Ramos (cell line): Measurements from ENCODE around the gene KRTAP10-11.
"Not testable (repeated sequence)": the region's sequence is repeated elsewhere in the genome, so short reads cannot be mapped to it uniquely, and the experiment has no call there.

Experiments
- in situ Hi-C: fragments of 300-500 bp; cut with MboI; formaldehyde crosslinking; loops from one replicate; pipeline ENCODE4 v1.14.3; 2022; ENCODE audit warnings: low sequenced_read_pairs; ENCODE audit not compliant: unreplicated experiment

Gene KRTAP10-11

GRCh38 chr21:44614161-44614631 lies 32.0 kb upstream of the KRTAP10-11 start:
- in situ Hi-C loops, result no loop called here

- in situ Hi-C loops, result no loop called here
Measured at GRCh38 chr21:44614961-44615391, 31.2 kb upstream of the KRTAP10-11 start.

GRCh38 chr21:44615466-44615865 lies 30.7 kb upstream of the KRTAP10-11 start:
- in situ Hi-C loops, result no loop called here

- in situ Hi-C loops, result no loop called here
Measured at GRCh38 chr21:44615911-44616590, 30.2 kb upstream of the KRTAP10-11 start.

- in situ Hi-C loops, result no loop called here
Measured at GRCh38 chr21:44616591-44616926, 29.7 kb upstream of the KRTAP10-11 start.

- in situ Hi-C loops, result no loop called here
Measured at GRCh38 chr21:44617071-44617501, 29.1 kb upstream of the KRTAP10-11 start.

- in situ Hi-C loops, result no loop called here
Measured at GRCh38 chr21:44618504-44618903, 27.7 kb upstream of the KRTAP10-11 start.

GRCh38 chr21:44618909-44619308 lies 27.3 kb upstream of the KRTAP10-11 start:
- in situ Hi-C loops, result no loop called here

GRCh38 chr21:44619886-44620285 lies 26.3 kb upstream of the KRTAP10-11 start:
- in situ Hi-C loops, result no loop called here

GRCh38 chr21:44623575-44623974 lies 22.6 kb upstream of the KRTAP10-11 start:
- in situ Hi-C loops, result no loop called here

- in situ Hi-C loops, result no loop called here
Measured at GRCh38 chr21:44625756-44626155, 20.5 kb upstream of the KRTAP10-11 start.

GRCh38 chr21:44626262-44626661 lies 20.0 kb upstream of the KRTAP10-11 start:
- in situ Hi-C loops, result no loop called here

- in situ Hi-C loops, result no loop called here
Measured at GRCh38 chr21:44626673-44627143, 19.5 kb upstream of the KRTAP10-11 start, which contains the start of gene KRTAP10-9. Gene KRTAP10-9, plus strand, starts transcription at chr21:44627093. Its CDS starts 79 bp downstream, at chr21:44627172.

GRCh38 chr21:44627181-44627822 lies 18.9 kb upstream of the KRTAP10-11 start:
- in situ Hi-C loops, result not testable (repeated sequence)

GRCh38 chr21:44627831-44628233 lies 18.4 kb upstream of the KRTAP10-11 start:
- in situ Hi-C loops, result not testable (repeated sequence)

GRCh38 chr21:44628707-44629391 lies 17.4 kb upstream of the KRTAP10-11 start:
- in situ Hi-C loops, result no loop called here

GRCh38 chr21:44630440-44630839 lies 15.8 kb upstream of the KRTAP10-11 start:
- in situ Hi-C loops, result no loop called here

- in situ Hi-C loops, result no loop called here
Measured at GRCh38 chr21:44632067-44632466, 14.1 kb upstream of the KRTAP10-11 start.

GRCh38 chr21:44636209-44637017 lies 9.8 kb upstream of the KRTAP10-11 start:
- in situ Hi-C loops, result no loop called here
